ENCODE results near the gene DHRS2. TPM values are rescaled to one million over a fixed set of nuclear protein-coding genes. Genes with fewer than 3 reads are reported as not detected.

DHRS2 gene
- total and polyA plus RNA-seq, 2 of the 13 experiments (the other 11 are each of a cell fraction or from before 2014, with no cell fraction given): 1,621 to 3,021 TPM

GRCh38 chr14:23693252-23693775 lies 57.1 kb downstream of the DHRS2 start:
- Histone ChIP-seq H4K20me1 (ENCODE audit: insufficient read depth, low read length) (no peaks in the 10 kb centered on the region), H3K4me2 (ENCODE audit: low read depth, low read length) (no peak overlapping the region; the same call in 1 of the 2 replicates), H2AFZ (ENCODE audit: low read length) (no peak overlapping the region), H3K36me3 (replicated peaks in 1 of 2; ENCODE audit: control insufficient read depth in 1 of 2, insufficient read depth in 2 of 2, low read length in 2 of 2) (no peaks in the 10 kb centered on the region), H3K9ac (ENCODE audit: insufficient read depth, low read depth, low read length) (no peak overlapping the region), H3K27ac (ENCODE audit: extremely low read length, insufficient read depth, low read length) (no peak overlapping the region), H3K79me2 (ENCODE audit: insufficient read depth, low read length) (no peaks in the 10 kb centered on the region), H3K9me3 (ENCODE audit: low read length) (peaks cover 10% of the 10 kb centered on the region; the same call in 1 of the 2 replicates), H3K4me3 (replicated peaks in 1 of 3; ENCODE audit: insufficient read depth in 1 of 3, low read depth in 2 of 3, low read length in 3 of 3) (no peak overlapping the region), H3K4me1 (ENCODE audit: insufficient read depth, low read length) (peaks cover 73% of the 10 kb centered on the region), H3K27me3 (ENCODE audit: control insufficient read depth in 1 of 2, insufficient read depth in 2 of 2, low read length in 2 of 2) (no peaks in the 10 kb centered on the region)
- no peak for ATAC-seq
- 88% methylated on average over 11 of the region's 11 CpGs for WGBS (ENCODE audit: low lambda C conversion rate)
- in situ Hi-C loops (cut with HindIII; ENCODE audit: extremely low pct_ligation_motif_present, low pct_unique_long_range_greater_than_20kb) (no loop called here), intact Hi-C loops (cut with micrococcal nuclease; ENCODE audit: unreplicated experiment) (loop anchor here (10.0 kb wide), 1 partner anchor 1801 kb away; no protein-coding TSS in a partner anchor)
- BruUV-seq (replicated peaks): no TSS peak
- ChIA-PET POLR2A (interaction anchor here (0.9 to 5.4 kb wide), 16 partner anchors 9 to 622 kb away, joined by 3 to 60 read pairs (median 8); partner anchors contain the start of genes DCAF11, DHRS2, DHRS4 and NRL), CTCF (ENCODE audit: low intra/inter-chr PET ratio, low total read pairs) (no interaction called here)
- no peak for FAIRE-seq
- DNase-seq (ENCODE audit: low spot score): no peak
- TF ChIP-seq THYN1 (CRISPR knock-in tag; IDR thresholded peaks at IDR 0.05; ENCODE audit: borderline replicate concordance, low read depth): no peak
- no peak for TF ChIP-seq ZNF616 (CRISPR knock-in tag; IDR thresholded peaks at IDR 0.05; ENCODE audit: low read depth)
- TF ChIP-seq ZNF225 (CRISPR knock-in tag; IDR thresholded peaks at IDR 0.05): peak; percentile 65; the same call in 1 of the 2 replicates
- no peak for TF ChIP-seq ZNF556 (CRISPR knock-in tag; IDR thresholded peaks at IDR 0.05; ENCODE audit: borderline replicate concordance)
- TF ChIP-seq NPAS2 (CRISPR knock-in tag; IDR thresholded peaks at IDR 0.05; ENCODE audit: borderline replicate concordance): no peak
- TF ChIP-seq NR2F1 (CRISPR knock-in tag; IDR thresholded peaks at IDR 0.05): no peak
- TF ChIP-seq HNRNPLL (IDR thresholded peaks at IDR 0.05; ENCODE audit: low read depth, low read length, poor library complexity, severe bottlenecking): no peak
- TF ChIP-seq HOXA7 (CRISPR knock-in tag; IDR thresholded peaks at IDR 0.05): no peak
- TF ChIP-seq ARID5B (CRISPR knock-in tag; IDR thresholded peaks at IDR 0.05): no peak
- TF ChIP-seq ZNF564 (CRISPR knock-in tag; IDR thresholded peaks at IDR 0.05): no peak
- 0 out of 2 replicates have a peak, but pooled peaks have one; percentile 41 for TF ChIP-seq NFKB2 (CRISPR knock-in tag; IDR thresholded peaks at IDR 0.05; ENCODE audit: borderline replicate concordance)
- no peak for TF ChIP-seq SIN3A (IDR thresholded peaks at IDR 0.05; ENCODE audit: borderline replicate concordance, low read depth, low read length)
- TF ChIP-seq TOE1 (CRISPR knock-in tag; IDR thresholded peaks at IDR 0.05): no peak
- no peak; the same call in 1 of the 2 replicates for TF ChIP-seq ZNF574 (CRISPR knock-in tag; IDR thresholded peaks at IDR 0.05)
- no peak for TF ChIP-seq ZFP36L1 (CRISPR knock-in tag; IDR thresholded peaks at IDR 0.05)
- TF ChIP-seq ZNF501 (CRISPR knock-in tag; IDR thresholded peaks at IDR 0.05): no peak
- TF ChIP-seq ZNF576 (CRISPR knock-in tag; IDR thresholded peaks at IDR 0.05): 0 out of 2 replicates have a peak, but pooled peaks have one; percentile 60
- no peak for TF ChIP-seq ZNF468 (CRISPR knock-in tag; IDR thresholded peaks at IDR 0.05)

All from HepG2 (cell line).